Stimulated activated CD8-positive, alpha-beta memory T cell treated with anti-CD3 and anti-CD28 coated beads, Interleukin-12 subunit alpha, Interleukin-12 subunit beta, amount 100 ng/mL, for 24 hours (primary cell): ENCODE data around the gene MOSPD2.

Experiments used
- DNase-seq: peaks from one replicate; pipeline ENCODE4 v3.0.0-alpha.2; 2020; ENCODE audit errors: extremely low read depth

MOSPD2 gene

DNA sequence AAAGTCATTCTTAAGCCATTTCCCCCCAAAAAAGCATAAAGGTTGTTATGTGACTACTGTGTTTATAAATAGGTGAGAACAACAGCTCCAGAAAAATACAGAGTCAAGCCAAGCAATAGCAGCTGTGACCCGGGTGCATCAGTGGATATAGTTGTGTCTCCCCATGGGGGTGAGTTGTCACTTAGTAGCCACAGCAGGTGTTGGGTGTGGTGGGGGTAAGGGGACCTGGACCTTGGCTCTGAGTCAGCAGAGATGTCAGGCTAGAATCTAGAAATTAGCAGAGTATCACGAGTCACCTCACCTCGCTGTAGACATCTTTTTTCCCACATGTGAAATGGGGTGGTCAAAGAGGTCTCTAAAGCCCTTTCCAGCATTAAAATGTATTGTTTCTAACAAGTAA lies 42.4 kb downstream of the MOSPD2 start:
- no peak for DNase-seq

DNA sequence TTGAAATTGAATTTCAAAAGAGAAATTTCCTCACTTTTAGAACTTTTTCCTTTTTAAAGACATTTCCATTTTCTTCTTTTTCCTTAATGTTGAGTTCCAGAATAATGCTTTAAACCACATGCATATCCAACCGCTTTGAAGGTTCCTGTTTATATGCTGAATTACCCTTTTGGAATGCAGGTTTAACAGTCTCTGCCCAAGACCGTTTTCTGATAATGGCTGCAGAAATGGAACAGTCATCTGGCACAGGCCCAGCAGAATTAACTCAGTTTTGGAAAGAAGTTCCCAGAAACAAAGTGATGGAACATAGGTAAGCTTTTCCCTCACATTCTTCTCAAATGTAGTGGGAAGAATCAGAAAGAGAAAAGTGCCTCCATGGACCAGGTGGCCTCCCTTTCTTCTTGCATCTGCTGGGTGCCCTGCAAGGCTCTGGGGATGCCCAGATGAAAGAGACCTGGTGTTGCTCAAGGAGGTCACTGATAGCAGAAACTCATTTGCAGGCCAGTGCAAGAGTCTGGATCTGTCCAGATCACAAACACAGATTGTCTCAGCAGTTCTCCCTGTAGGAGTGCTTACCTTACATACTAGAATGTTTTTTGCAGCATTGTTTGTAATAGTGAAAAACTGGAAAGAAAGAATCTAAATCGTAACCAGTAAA lies 42.9 kb downstream of the MOSPD2 start:
- DNase-seq = no peak

DNA sequence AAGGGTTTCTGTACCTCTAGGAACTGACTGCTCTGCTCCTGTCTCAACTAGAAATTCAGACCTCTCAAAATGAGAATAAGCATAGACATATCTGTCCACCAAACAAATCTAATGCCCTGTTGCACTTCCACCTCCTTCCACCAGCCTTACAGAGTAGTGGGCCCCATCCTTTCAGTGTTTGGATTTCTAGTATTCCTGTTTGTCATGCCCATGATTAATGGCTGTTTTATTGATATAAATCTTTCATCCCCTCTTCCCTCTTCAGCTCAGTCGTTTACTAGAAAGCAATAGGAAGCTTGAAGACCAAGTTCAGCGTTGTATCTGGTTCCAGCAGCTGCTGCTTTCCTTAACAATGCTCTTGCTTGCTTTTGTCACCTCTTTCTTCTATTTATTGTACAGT lies 46.2 kb downstream of the MOSPD2 start:
- DNase-seq = no peak

DNA sequence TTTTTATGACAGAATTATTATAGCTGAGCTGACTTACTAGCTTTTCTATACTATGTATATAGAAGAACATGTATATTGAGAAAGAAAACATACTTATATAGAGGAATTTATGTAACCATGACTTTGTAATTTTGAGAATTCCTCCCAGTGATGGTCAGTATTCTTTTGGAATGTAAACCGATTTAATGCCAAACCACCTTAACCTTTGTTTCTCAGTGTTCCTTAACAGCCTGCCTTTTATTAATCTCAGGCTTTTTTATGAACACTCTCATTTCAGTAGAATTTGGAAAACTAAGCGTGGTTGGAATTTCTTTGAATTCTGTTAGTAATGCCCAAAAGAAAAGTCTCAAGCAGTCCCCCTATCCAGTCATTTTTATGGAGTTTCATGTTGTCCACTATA lies 47.0 kb downstream of the MOSPD2 start:
- no peak for DNase-seq

GRCh38 chrX:14922437-14922836 lies 49.2 kb downstream of the MOSPD2 start:
- DNase-seq = no peak

- no peak for DNase-seq
Observed at GRCh38 chrX:14923761-14924160, 50.5 kb downstream of the MOSPD2 start.

GRCh38 chrX:14926471-14926870 lies 53.2 kb downstream of the MOSPD2 start:
- no peak for DNase-seq

- no peak for DNase-seq
Observed at GRCh38 chrX:14927401-14927800, 54.2 kb downstream of the MOSPD2 start.

GRCh38 chrX:14930663-14931062 lies 57.4 kb downstream of the MOSPD2 start:
- no peak for DNase-seq

DNA sequence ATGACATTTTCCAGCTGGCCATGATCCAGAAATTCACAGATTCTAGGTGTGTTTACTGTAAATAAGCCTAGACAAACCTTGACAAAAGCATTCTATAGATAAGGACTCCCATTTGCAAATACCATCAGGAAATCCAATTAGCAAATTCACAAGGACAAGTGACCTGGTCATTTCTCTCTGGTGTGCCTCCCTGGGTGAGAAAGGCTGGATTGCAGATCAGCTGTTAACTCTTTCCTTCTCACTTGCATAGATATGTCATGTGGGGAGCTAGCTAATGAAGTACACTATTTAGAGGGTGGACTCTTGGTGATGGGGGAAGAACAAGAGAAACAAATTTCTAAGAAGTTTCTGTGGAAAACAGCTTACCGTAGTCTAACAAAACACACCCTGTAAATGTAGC lies 58.9 kb downstream of the MOSPD2 start:
- no peak for DNase-seq

DNA sequence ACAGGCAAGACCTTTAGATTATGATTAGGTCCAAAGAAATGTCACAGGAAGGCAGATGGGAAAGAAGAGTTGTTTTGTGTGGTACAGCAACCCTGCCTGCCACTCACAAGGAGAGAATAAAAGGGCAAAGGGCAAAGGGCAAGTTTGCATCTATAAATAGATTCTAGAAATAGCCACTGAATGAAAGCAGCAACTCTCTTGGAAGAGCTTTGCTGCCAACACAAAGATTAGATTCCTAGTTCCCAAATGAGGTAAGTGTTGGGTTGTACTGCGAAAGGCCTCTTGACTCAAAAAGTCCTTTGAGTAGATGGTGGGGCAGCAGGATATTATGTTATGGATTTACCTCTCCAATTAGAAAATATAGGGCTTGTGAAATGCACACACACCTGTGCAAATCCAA lies 61.2 kb downstream of the MOSPD2 start:
- DNase-seq = no peak

DNA sequence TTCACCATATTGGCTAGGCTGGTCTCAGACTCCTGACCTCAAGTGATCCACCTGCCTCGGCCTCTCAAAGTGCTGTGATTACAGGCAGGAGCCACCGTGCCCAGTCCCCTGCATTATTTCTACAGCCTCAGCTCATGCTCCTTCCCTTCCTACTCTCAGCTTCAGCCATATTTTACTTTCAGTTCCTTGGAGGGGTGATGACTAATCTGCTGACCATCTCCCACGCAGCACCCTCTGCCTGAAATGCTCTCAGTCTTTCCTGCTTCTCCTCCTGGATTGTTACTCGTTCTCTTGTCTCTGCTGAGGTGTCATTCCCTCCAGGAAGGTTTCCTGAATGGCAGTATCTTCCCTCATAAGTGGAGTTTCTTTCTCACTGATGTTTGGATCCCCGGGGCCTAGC lies 63.3 kb downstream of the MOSPD2 start:
- no peak for DNase-seq

GRCh38 chrX:14939644-14940043 lies 66.4 kb downstream of the MOSPD2 start:
- DNase-seq = no peak

- DNase-seq = no peak
Observed at GRCh38 chrX:14941301-14941700, 68.1 kb downstream of the MOSPD2 start.

- DNase-seq = no peak
Observed at GRCh38 chrX:14942341-14942740, 69.1 kb downstream of the MOSPD2 start.

DNA sequence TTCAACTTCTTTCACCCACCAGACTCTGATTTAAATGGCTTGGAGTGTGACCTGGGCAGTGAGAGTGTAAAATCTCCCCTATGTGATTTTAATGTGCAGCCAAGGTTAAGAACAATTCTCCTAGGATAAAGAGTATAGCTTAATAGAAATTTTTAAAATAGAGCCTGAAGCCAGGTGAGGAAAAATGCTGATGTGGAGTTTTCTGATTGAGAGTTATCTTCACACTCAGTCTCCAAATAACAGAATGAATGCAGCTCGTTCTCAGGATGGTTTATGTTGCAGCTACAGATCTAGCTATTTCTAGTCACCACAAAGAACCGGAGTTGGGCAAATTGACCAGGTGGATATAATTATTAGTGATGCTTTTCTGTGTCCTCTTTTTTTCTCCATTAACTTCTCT lies 70.7 kb downstream of the MOSPD2 start:
- DNase-seq = no peak

GRCh38 chrX:14946606-14947155 lies 73.5 kb downstream of the MOSPD2 start:
- DNase-seq = no peak

DNA sequence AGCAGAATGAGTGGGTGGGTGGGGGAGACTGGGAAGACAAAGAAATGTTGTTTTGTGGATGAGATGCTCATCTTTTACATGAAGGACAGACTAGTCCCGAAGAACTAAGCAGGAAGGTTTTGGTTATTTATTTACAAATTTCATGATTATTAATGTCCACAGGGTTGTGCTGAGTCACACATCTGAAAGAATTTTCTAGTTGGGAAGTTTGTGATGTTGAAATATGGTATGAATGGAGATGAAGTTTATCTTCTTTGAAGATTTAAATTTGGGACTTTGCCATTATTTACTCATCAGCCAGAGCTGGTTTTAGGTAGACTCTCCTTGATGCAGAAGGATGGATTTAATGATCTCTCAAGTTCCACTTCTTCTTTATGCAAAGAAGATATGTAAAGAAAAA lies 75.5 kb downstream of the MOSPD2 start:
- no peak for DNase-seq

GRCh38 chrX:14956813-14957582 lies 83.8 kb downstream of the MOSPD2 start:
- DNase-seq = no peak

GRCh38 chrX:14963447-14964236 lies 90.4 kb downstream of the MOSPD2 start:
- no peak for DNase-seq

DNA sequence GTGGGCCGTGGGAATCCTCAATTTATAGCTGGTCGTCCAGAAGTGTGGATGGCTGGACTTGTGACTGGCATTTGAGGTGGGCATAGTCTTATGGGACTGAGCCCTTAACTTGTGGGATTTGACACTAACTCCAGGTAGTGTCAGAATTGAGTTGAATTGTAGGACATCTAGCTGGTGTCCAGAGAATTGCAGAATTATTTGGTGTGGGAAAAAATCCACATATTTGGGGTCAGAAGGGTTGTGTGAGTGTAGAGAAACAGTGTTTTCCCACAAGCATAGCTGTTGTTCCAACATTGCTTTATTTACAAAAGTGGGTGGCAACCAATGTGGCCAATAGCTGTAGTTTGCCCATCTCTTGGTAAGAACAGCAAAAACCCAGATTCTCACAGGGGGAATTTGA lies 91.3 kb downstream of the MOSPD2 start:
- no peak for DNase-seq
